WTC11 (cell line): Measurements from ENCODE around the gene KRTAP4-9.

ENCODE experiments used
- ATF6 ChIP-seq: sonication (generic); formaldehyde crosslinking; IDR thresholded peaks from 2 replicates; pipeline ENCODE4 v1.8.1; 2023; ENCODE audit warnings: mild to moderate bottlenecking, missing genetic modification reagents
- CBFB ChIP-seq: sonication (generic); formaldehyde crosslinking; IDR thresholded peaks from 2 replicates; pipeline ENCODE4 v1.8.1; 2022; ENCODE audit warnings: mild to moderate bottlenecking, low read depth, missing genetic modification reagents
- CTCF ChIP-seq: fragments of 200-600 bp; IDR thresholded peaks from 2 replicates; pipeline ENCODE4 v1.8.0; 2022; ENCODE audit warnings: antibody characterized with exemption
- ELF4 ChIP-seq: sonication (generic); formaldehyde crosslinking; IDR thresholded peaks from 2 replicates; pipeline ENCODE4 v1.8.1; 2022; ENCODE audit warnings: low read depth, mild to moderate bottlenecking, moderate library complexity, missing genetic modification reagents
- MLX ChIP-seq: sonication (generic); formaldehyde crosslinking; IDR thresholded peaks from 2 replicates; pipeline ENCODE4 v1.8.1; 2023; ENCODE audit warnings: mild to moderate bottlenecking, missing genetic modification reagents, moderate library complexity
- TEAD4 ChIP-seq: sonication (generic); formaldehyde crosslinking; IDR thresholded peaks from 2 replicates; pipeline ENCODE4 v1.8.0; 2022; ENCODE audit warnings: mild to moderate bottlenecking, missing genetic modification reagents

- TF ChIP-seq TEAD4 (CRISPR knock-in tag) (no peak), CTCF (no peak), ELF4 (CRISPR knock-in tag) (no peak), CBFB (CRISPR knock-in tag) (no peak), ATF6 (CRISPR knock-in tag) (no peak), MLX (CRISPR knock-in tag) (no peak)
Observed at GRCh38 chr17:41125064-41125463, 19.9 kb downstream of the KRTAP4-9 start.
